Skeletal muscle tissue (tissue), 4 donors: ENCODE results near the gene TMEM132C. TPM values are rescaled to one million over a fixed set of nuclear protein-coding genes. Genes with fewer than 3 reads are reported as not detected.

Source experiments
- H3K27ac ChIP-seq: one replicate; pipeline ENCODE4 v1.7.0; 2013; ENCODE audit warnings: mild to moderate bottlenecking, low read depth, low read length, inconsistent platforms
- H3K27me3 ChIP-seq, 3 donors: one replicate each; pipeline ENCODE4 v1.7.0; 2013; ENCODE audit warnings: low read length in 3 of 3; ENCODE audit not compliant: control insufficient read depth in 3 of 3, insufficient read depth in 3 of 3
- H3K36me3 ChIP-seq, 3 donors: one replicate each; pipeline ENCODE4 v1.7.0; 2013; ENCODE audit warnings: low read length in 3 of 3; ENCODE audit not compliant: control insufficient read depth in 3 of 3, insufficient read depth in 3 of 3
- H3K4me1 ChIP-seq, 3 donors: one replicate each; pipeline ENCODE4 v1.7.0; 2013; ENCODE audit warnings: low read length in 3 of 3, mild to moderate bottlenecking in 3 of 3; ENCODE audit not compliant: control insufficient read depth in 3 of 3, insufficient read depth in 3 of 3
- H3K4me3 ChIP-seq, 3 donors: one replicate each; pipeline ENCODE4 v1.7.0; 2013; ENCODE audit warnings: low read length in 3 of 3
- H3K9ac ChIP-seq, 3 donors: one replicate each; pipeline ENCODE4 v1.7.0; 2013; ENCODE audit warnings: low read length in 3 of 3, mild to moderate bottlenecking in 3 of 3, moderate library complexity in 2 of 3, low read depth in 1 of 3
- H3K9me3 ChIP-seq, 3 donors: one replicate each; pipeline ENCODE4 v1.7.0; 2013; ENCODE audit warnings: low read length in 3 of 3; ENCODE audit not compliant: control insufficient read depth in 3 of 3
- total RNA-seq: library from RNA; depleted of rRNA; stranded (reverse); fragments of >200 nt; gene quantifications from one replicate; pipeline ENCODE4 v1.2.3, GENCODE V29; 2014
- donor health status: Osteomylitis.

Gene TMEM132C
- total RNA-seq, 1 donor from 2014 or later: 3.7 TPM

GRCh38 chr12:128276471-128276870 is 9.5 kb downstream of the TMEM132C start:
- Histone ChIP-seq H3K27ac (no peak overlapping the region), H3K27me3 (no peaks in the 10 kb centered on the region), H3K4me1 (no peaks in the 10 kb centered on the region), H3K4me3 (no peak overlapping the region), H3K36me3 (no peaks in the 10 kb centered on the region), H3K9me3 (peaks cover 2 to 14% (median 3%) of the 10 kb centered on the region in 3 donors), H3K9ac (no peak overlapping the region)

- H3K27ac ChIP-seq: no peak overlapping the region
- H3K9me3 ChIP-seq: peaks cover 0 to 2% (median 0%) of the 10 kb centered on the region in 3 donors
- H3K27me3 ChIP-seq: peaks cover 0 to 4% (median 0%) of the 10 kb centered on the region in 3 donors
- H3K9ac ChIP-seq: no peak overlapping the region
- H3K36me3 ChIP-seq: no peaks in the 10 kb centered on the region
- H3K4me1 ChIP-seq: peaks cover 0 to 4% (median 0%) of the 10 kb centered on the region in 3 donors
- no peak overlapping the region for H3K4me3 ChIP-seq
These were observed 20.0 kb downstream of the TMEM132C start for GRCh38 chr12:128286970-128287369.

GRCh38 chr12:128288357-128288756 is 21.4 kb downstream of the TMEM132C start:
- Histone ChIP-seq H3K27me3 (peaks cover 0 to 4% (median 0%) of the 10 kb centered on the region in 3 donors), H3K27ac (no peak overlapping the region), H3K9me3 (no peaks in the 10 kb centered on the region), H3K9ac (no peak overlapping the region), H3K4me3 (no peak overlapping the region), H3K36me3 (no peaks in the 10 kb centered on the region), H3K4me1 (peaks cover 0 to 4% (median 0%) of the 10 kb centered on the region in 3 donors)

- Histone ChIP-seq H3K27ac (no peak overlapping the region), H3K27me3 (peaks cover 0 to 4% (median 0%) of the 10 kb centered on the region in 3 donors), H3K9ac (no peak overlapping the region), H3K4me1 (peaks cover 0 to 4% (median 0%) of the 10 kb centered on the region in 3 donors), H3K4me3 (no peak overlapping the region), H3K9me3 (no peaks in the 10 kb centered on the region), H3K36me3 (no peaks in the 10 kb centered on the region)
These were observed 21.9 kb downstream of the TMEM132C start for GRCh38 chr12:128288896-128289295.

GRCh38 chr12:128290938-128291337 is 24.0 kb downstream of the TMEM132C start:
- H3K9me3 ChIP-seq: no peaks in the 10 kb centered on the region
- peaks cover 0 to 4% (median 0%) of the 10 kb centered on the region in 3 donors for H3K27me3 ChIP-seq
- H3K27ac ChIP-seq: no peak overlapping the region
- peaks cover 0 to 4% (median 0%) of the 10 kb centered on the region in 3 donors for H3K4me1 ChIP-seq
- H3K9ac ChIP-seq: no peak overlapping the region
- H3K36me3 ChIP-seq: no peaks in the 10 kb centered on the region
- H3K4me3 ChIP-seq: no peak overlapping the region

- Histone ChIP-seq H3K9me3 (no peaks in the 10 kb centered on the region), H3K27ac (no peak overlapping the region), H3K27me3 (peaks cover 0 to 2% (median 0%) of the 10 kb centered on the region in 3 donors), H3K36me3 (no peaks in the 10 kb centered on the region), H3K4me3 (no peak overlapping the region), H3K9ac (no peak overlapping the region), H3K4me1 (no peaks in the 10 kb centered on the region)
These were observed 31.2 kb downstream of the TMEM132C start for GRCh38 chr12:128298091-128298748.

- no peaks in the 10 kb centered on the region for H3K4me1 ChIP-seq
- no peaks in the 10 kb centered on the region for H3K36me3 ChIP-seq
- H3K9ac ChIP-seq: no peak overlapping the region
- H3K27ac ChIP-seq: no peak overlapping the region
- H3K4me3 ChIP-seq: no peak overlapping the region
- no peaks in the 10 kb centered on the region for H3K27me3 ChIP-seq
- no peaks in the 10 kb centered on the region for H3K9me3 ChIP-seq
These were observed 38.4 kb downstream of the TMEM132C start for GRCh38 chr12:128305336-128305892.

- Histone ChIP-seq H3K27ac (no peak overlapping the region), H3K9me3 (no peaks in the 10 kb centered on the region), H3K9ac (no peak overlapping the region), H3K36me3 (no peaks in the 10 kb centered on the region), H3K27me3 (no peaks in the 10 kb centered on the region), H3K4me1 (no peaks in the 10 kb centered on the region), H3K4me3 (no peak overlapping the region)
These were observed 40.8 kb downstream of the TMEM132C start for GRCh38 chr12:128307791-128308190.

GRCh38 chr12:128312661-128313060 is 45.7 kb downstream of the TMEM132C start:
- Histone ChIP-seq H3K4me3 (no peak overlapping the region), H3K27ac (no peak overlapping the region), H3K4me1 (no peaks in the 10 kb centered on the region), H3K9me3 (no peaks in the 10 kb centered on the region), H3K27me3 (peaks cover 0 to 2% (median 0%) of the 10 kb centered on the region in 3 donors), H3K9ac (no peak overlapping the region), H3K36me3 (no peaks in the 10 kb centered on the region)

- Histone ChIP-seq H3K9ac (no peak overlapping the region), H3K27ac (no peak overlapping the region), H3K4me1 (no peaks in the 10 kb centered on the region), H3K36me3 (no peaks in the 10 kb centered on the region), H3K4me3 (no peak overlapping the region), H3K27me3 (peaks cover 0 to 2% (median 0%) of the 10 kb centered on the region in 3 donors), H3K9me3 (no peaks in the 10 kb centered on the region)
These were observed 47.0 kb downstream of the TMEM132C start for GRCh38 chr12:128313931-128314330.
